Activated naive CD8-positive, alpha-beta T cell treated with anti-CD3 and anti-CD28 coated beads for 36 hours (primary cell): ENCODE results near the gene DDX55. TPM values are rescaled to one million over a fixed set of nuclear protein-coding genes. Genes with fewer than 3 reads are reported as not detected.
A peak's percentile ranks its signal among the peaks of the same experiment; 100 is the strongest.

Source experiments
- DNase-seq: peaks from one replicate; pipeline ENCODE4 v3.0.0; 2021
- H3K27ac Mint-ChIP-seq: one replicate; pipeline ENCODE4 v1.8.0; 2022; ENCODE audit warnings: mild to moderate bottlenecking, moderate library complexity, mixed read lengths
- H3K27me3 Mint-ChIP-seq: one replicate; pipeline ENCODE4 v1.8.0; 2022; ENCODE audit warnings: mild to moderate bottlenecking, mixed read lengths
- H3K36me3 Mint-ChIP-seq: one replicate; pipeline ENCODE4 v1.8.0; 2021; ENCODE audit warnings: mild to moderate bottlenecking, mixed read lengths
- H3K4me1 Mint-ChIP-seq: one replicate; pipeline ENCODE4 v1.8.0; 2021; ENCODE audit warnings: mixed read lengths
- H3K4me3 Mint-ChIP-seq: one replicate; pipeline ENCODE4 v1.8.0; 2022; ENCODE audit warnings: mild to moderate bottlenecking, moderate library complexity, mixed read lengths
- H3K9me3 Mint-ChIP-seq: one replicate; pipeline ENCODE4 v1.8.0; 2022; ENCODE audit warnings: mixed read lengths
- total RNA-seq, 2 experiments: library from RNA; stranded (reverse); gene quantifications; one replicate each; pipeline ENCODE4 v1.2.3, GENCODE V29; 2021

DDX55 gene
- total RNA-seq, 2 experiments from 2014 or later = 55.3 to 56.7 TPM

DNA sequence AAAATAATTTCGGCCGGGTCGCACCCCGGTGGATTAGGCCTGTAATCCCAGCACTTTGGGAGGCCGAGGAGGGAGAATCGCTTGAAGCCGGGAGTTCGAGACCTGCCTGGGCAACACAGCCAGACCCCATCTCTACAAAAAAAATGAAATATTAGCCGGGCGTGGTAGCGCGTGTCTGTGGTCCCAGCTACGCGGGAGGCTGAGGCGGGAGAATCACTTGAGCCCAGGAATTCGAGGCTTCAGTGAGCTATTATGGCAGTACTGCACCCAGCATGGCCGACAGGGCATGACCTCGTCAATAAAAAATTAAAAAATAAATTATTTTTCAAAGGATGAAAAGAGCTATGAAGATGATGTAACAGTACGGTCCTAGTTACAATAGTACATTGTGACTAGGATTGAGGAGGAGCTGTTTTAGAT, 32.3 kb downstream of the DDX55 start:
- Mint-ChIP-seq H3K4me1 (peaks cover 28% of the 10 kb centered on the region), H3K27ac (peak overlapping the region; percentile 95), H3K27me3 (no peaks in the 10 kb centered on the region), H3K4me3 (peak overlapping the region; percentile 92), H3K9me3 (no peaks in the 10 kb centered on the region), H3K36me3 (peaks cover 25% of the 10 kb centered on the region)
- DNase-seq = peak; percentile 4

DNA sequence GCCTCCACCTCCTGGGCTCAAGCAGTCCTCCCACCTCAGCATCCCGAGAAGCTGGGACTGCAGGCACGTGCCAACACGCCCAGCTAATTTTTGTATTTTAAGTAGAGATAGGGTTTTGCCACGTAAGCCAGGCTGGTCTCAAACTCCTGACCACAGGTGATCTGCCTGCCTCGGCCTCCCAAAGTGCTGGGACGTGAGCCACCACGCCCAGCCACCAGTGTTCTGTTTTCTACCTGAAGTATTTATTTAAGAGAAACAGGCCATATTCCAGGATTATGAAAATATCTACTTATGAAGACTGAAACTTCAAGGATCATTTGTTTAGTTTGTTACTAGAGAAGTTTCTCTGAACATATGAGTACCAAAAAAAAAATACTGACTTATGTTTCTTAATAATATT, 42.0 kb downstream of the DDX55 start:
- no peaks in the 10 kb centered on the region for H3K9me3 Mint-ChIP-seq
- peaks cover 11% of the 10 kb centered on the region for H3K36me3 Mint-ChIP-seq
- no peak overlapping the region for H3K4me3 Mint-ChIP-seq
- no peak for DNase-seq
- no peaks in the 10 kb centered on the region for H3K27me3 Mint-ChIP-seq
- H3K27ac Mint-ChIP-seq = no peak overlapping the region
- peaks cover 2% of the 10 kb centered on the region for H3K4me1 Mint-ChIP-seq

GRCh38 chr12:123645380-123645779, 43.5 kb downstream of the DDX55 start:
- H3K4me1 Mint-ChIP-seq = peaks cover 2% of the 10 kb centered on the region
- no peak overlapping the region for H3K4me3 Mint-ChIP-seq
- DNase-seq = no peak
- H3K9me3 Mint-ChIP-seq = no peaks in the 10 kb centered on the region
- no peaks in the 10 kb centered on the region for H3K27me3 Mint-ChIP-seq
- peaks cover 13% of the 10 kb centered on the region for H3K36me3 Mint-ChIP-seq
- H3K27ac Mint-ChIP-seq = no peak overlapping the region

- H3K27ac Mint-ChIP-seq = no peak overlapping the region
- H3K4me1 Mint-ChIP-seq = peaks cover 2% of the 10 kb centered on the region
- H3K27me3 Mint-ChIP-seq = no peaks in the 10 kb centered on the region
- no peak overlapping the region for H3K4me3 Mint-ChIP-seq
- peaks cover 16% of the 10 kb centered on the region for H3K36me3 Mint-ChIP-seq
- DNase-seq = no peak
- H3K9me3 Mint-ChIP-seq = no peaks in the 10 kb centered on the region
Observed at GRCh38 chr12:123645878-123646277, 44.0 kb downstream of the DDX55 start.

GRCh38 chr12:123648401-123648800, 46.5 kb downstream of the DDX55 start:
- Mint-ChIP-seq H3K36me3 (peaks cover 24% of the 10 kb centered on the region), H3K27ac (no peak overlapping the region), H3K9me3 (no peaks in the 10 kb centered on the region), H3K4me1 (peaks cover 2% of the 10 kb centered on the region), H3K27me3 (no peaks in the 10 kb centered on the region), H3K4me3 (no peak overlapping the region)
- DNase-seq = no peak

GRCh38 chr12:123654129-123654701, 52.3 kb downstream of the DDX55 start:
- Mint-ChIP-seq H3K36me3 (peaks cover 32% of the 10 kb centered on the region), H3K9me3 (no peaks in the 10 kb centered on the region), H3K4me1 (peaks cover 3% of the 10 kb centered on the region), H3K27ac (no peak overlapping the region), H3K4me3 (no peak overlapping the region), H3K27me3 (no peaks in the 10 kb centered on the region)
- no peak for DNase-seq

DNA sequence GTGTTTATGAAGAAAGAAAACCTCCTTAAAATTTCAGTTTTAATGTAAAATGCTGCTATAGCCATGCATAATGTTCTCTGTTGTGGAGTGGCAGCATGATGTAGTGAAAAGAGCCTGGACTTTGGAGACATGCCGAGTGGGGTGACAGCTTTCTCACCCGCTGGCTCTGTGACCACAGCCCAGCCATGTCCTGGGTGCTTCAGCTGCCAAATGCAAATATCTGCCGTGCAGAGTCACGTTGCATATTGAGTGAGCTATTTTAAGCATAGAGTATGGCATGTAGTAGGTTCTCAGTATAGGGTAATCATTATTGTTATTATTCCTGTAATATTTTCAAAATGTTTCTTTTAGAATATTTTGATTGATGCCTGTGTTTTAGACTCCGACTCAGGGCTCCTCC, 53.5 kb downstream of the DDX55 start:
- H3K27ac Mint-ChIP-seq = no peak overlapping the region
- H3K36me3 Mint-ChIP-seq = peaks cover 35% of the 10 kb centered on the region
- H3K27me3 Mint-ChIP-seq = no peaks in the 10 kb centered on the region
- peaks cover 11% of the 10 kb centered on the region for H3K4me1 Mint-ChIP-seq
- H3K4me3 Mint-ChIP-seq = no peak overlapping the region
- no peaks in the 10 kb centered on the region for H3K9me3 Mint-ChIP-seq
- no peak for DNase-seq

- no peak overlapping the region for H3K27ac Mint-ChIP-seq
- H3K36me3 Mint-ChIP-seq = peaks cover 32% of the 10 kb centered on the region
- no peaks in the 10 kb centered on the region for H3K9me3 Mint-ChIP-seq
- DNase-seq = no peak
- no peak overlapping the region for H3K4me3 Mint-ChIP-seq
- peaks cover 11% of the 10 kb centered on the region for H3K4me1 Mint-ChIP-seq
- no peaks in the 10 kb centered on the region for H3K27me3 Mint-ChIP-seq
Observed at GRCh38 chr12:123656392-123656791, 54.5 kb downstream of the DDX55 start.

DNA sequence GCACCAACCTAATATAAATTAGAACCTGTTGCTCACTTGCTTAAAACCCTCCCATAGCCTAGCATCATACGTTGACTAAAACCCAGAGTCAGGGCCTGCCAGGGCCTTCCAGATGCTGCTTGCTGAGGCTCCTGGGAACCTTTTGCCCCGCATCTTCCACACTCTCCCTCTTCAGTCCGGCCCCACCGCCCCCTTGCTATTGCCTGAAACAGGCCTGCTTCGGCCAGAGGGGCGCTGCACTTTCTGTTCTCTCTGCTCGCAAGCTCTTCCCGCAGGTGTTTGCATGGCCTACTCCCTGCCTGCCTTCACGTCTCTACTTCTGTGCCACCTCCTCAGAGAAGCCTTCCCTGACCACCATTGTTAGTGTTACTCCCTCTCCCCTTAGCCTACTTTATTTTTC, 55.3 kb downstream of the DDX55 start:
- peaks cover 28% of the 10 kb centered on the region for H3K36me3 Mint-ChIP-seq
- DNase-seq = no peak
- H3K4me3 Mint-ChIP-seq = no peak overlapping the region
- no peak overlapping the region for H3K27ac Mint-ChIP-seq
- no peaks in the 10 kb centered on the region for H3K9me3 Mint-ChIP-seq
- peaks cover 11% of the 10 kb centered on the region for H3K4me1 Mint-ChIP-seq
- no peaks in the 10 kb centered on the region for H3K27me3 Mint-ChIP-seq

DNA sequence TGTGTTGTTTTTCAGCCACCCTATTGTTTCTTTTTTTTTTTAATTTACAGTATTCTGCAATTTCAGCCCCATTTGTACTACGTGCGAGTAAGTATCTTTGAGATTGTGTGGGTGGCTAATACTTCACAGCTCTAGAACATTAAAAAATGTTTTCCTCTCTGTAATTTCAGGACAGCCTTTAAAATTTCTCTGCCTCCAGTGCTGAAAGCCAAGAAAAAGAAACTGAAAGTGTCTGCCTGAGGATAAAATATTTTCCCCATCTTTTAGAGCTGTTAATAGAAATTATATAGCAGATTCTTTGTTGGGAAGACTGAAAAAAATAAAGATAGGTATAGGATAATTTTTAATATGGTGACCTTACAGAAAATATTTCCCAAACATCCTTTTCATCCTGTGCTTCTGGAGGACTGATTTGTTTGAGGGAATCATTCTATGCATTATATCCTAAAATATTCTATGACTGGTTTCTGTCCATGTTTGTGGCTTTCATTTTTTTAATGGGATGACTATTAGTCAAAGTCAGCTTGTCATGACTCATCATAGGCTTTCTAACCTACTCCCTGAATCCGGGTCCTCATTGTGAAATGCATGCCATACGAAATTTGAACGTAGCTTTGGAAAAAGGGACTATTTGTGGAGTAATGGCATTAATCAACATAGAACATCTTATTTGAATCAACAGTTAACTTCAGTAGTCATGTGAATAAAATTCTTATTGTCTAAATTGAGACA, 58.3 kb downstream of the DDX55 start:
- Mint-ChIP-seq H3K27me3 (no peaks in the 10 kb centered on the region), H3K4me3 (no peak overlapping the region), H3K9me3 (no peaks in the 10 kb centered on the region), H3K4me1 (peaks cover 11% of the 10 kb centered on the region), H3K36me3 (peaks cover 33% of the 10 kb centered on the region), H3K27ac (peak overlapping the region; percentile 57)
- DNase-seq = no peak

DNA sequence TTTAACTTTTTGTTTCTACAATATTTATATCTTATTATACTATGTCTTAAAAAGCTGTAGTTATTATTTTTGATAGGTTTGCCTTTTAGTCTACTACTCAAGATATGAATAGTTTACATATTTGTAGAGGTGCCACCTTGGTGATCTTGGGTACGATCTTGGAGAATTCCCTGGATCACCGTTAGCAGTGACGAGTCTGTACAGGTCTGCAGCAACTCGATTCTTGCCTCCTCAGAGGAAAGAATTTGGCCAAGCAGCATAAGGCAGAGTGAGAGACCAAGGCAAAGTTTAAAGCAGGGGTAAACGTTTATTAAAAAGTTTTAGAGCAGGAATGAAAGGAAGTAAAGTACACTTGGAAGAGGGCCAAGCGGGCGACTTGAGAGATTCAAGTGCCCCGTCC, 65.9 kb downstream of the DDX55 start:
- Mint-ChIP-seq H3K4me3 (no peak overlapping the region), H3K27me3 (no peaks in the 10 kb centered on the region), H3K9me3 (no peaks in the 10 kb centered on the region), H3K36me3 (peaks cover 18% of the 10 kb centered on the region), H3K27ac (no peak overlapping the region), H3K4me1 (peaks cover 8% of the 10 kb centered on the region)
- DNase-seq = no peak

Other genes with a start within 250 kb of the DDX55 start
- 10 to 100 TPM; 50.8 to 50.9 TPM for gene SBNO1, start 237.3 kb upstream of the DDX55 start, total RNA-seq
- gene KMT5A, start 218.0 kb upstream of the DDX55 start, total RNA-seq = 10 to 100 TPM; 41.2 to 42.6 TPM
- gene RILPL2, start 165.4 kb upstream of the DDX55 start, total RNA-seq = 10 to 100 TPM; 18.2 to 18.5 TPM
- 10 to 100 TPM; 20.8 to 22.0 TPM for gene SNRNP35, start 144.0 kb upstream of the DDX55 start, total RNA-seq
- gene RILPL1, start 68.4 kb upstream of the DDX55 start, total RNA-seq = 1 to 10 TPM; 1.4 to 1.6 TPM
- 100 to 1,000 TPM; 177 to 180 TPM for gene TMED2, start 17.5 kb upstream of the DDX55 start, total RNA-seq
- 10 to 100 TPM; 89.8 to 93.5 TPM for gene EIF2B1, start 31.6 kb downstream of the DDX55 start, total RNA-seq
- 10 to 100 TPM; 95.9 TPM for gene GTF2H3, start 31.7 kb downstream of the DDX55 start, total RNA-seq
- gene TCTN2, start 69.0 kb downstream of the DDX55 start, total RNA-seq = 1 to 10 TPM; 3.3 to 3.6 TPM
- gene ATP6V0A2, start 110.3 kb downstream of the DDX55 start, total RNA-seq = 10 to 100 TPM; 49.5 to 54.3 TPM
- gene DNAH10, start 160.2 kb downstream of the DDX55 start, total RNA-seq = under 1 TPM; 0.06 to 0.22 TPM